ENCODE measurements around the gene ABHD2. TPM values are rescaled to one million over a fixed set of nuclear protein-coding genes. Genes with fewer than 3 reads are reported as not detected.

ABHD2 gene
- total and polyA plus RNA-seq, 9 of the 15 experiments (the other 6 are each of a cell fraction or from before 2014, with no cell fraction given): 16.9 to 99.8 (median 47.5) TPM

GRCh38 chr15:89205991-89206585 is 117.8 kb downstream of the ABHD2 start:
- no peak for FAIRE-seq
- POLR2A ChIA-PET: interaction anchor here (0.6 to 1.3 kb wide), 8 partner anchors 10 to 155 kb away, joined by 3 to 7 read pairs (median 3); no protein-coding TSS in a partner anchor
- TF ChIP-seq ZFP1 (CRISPR knock-in tag; IDR thresholded peaks at IDR 0.05): no peak
- no peak for TF ChIP-seq SAP30 (IDR thresholded peaks at IDR 0.05; ENCODE audit: borderline replicate concordance, insufficient read depth, low read depth, low read length, poor library complexity, severe bottlenecking)
- no peak for TF ChIP-seq RBM17 (IDR thresholded peaks at IDR 0.05; ENCODE audit: borderline replicate concordance, low read depth, low read length)
- TF ChIP-seq ARHGAP35 (IDR thresholded peaks at IDR 0.05; ENCODE audit: partially characterized antibody): no peak
- no peak for TF ChIP-seq PRPF4 (IDR thresholded peaks at IDR 0.05; ENCODE audit: insufficient read depth, low read depth, low read length, poor library complexity, severe bottlenecking)
- no peak for TF ChIP-seq KLF16 (IDR thresholded peaks at IDR 0.05)
- TF ChIP-seq SREBF1 (IDR thresholded peaks at IDR 0.05; ENCODE audit: borderline replicate concordance, low read depth, low read length): no peak
- no peak for TF ChIP-seq NCOA2 (IDR thresholded peaks at IDR 0.05; ENCODE audit: partially characterized antibody in 2 of 2)
- TF ChIP-seq RERE (CRISPR knock-in tag; IDR thresholded peaks at IDR 0.05; ENCODE audit: borderline replicate concordance): no peak
- TF ChIP-seq HMBOX1 (IDR thresholded peaks at IDR 0.05): no peak
- TF ChIP-seq NFIC (IDR thresholded peaks at IDR 0.05): no peak
- TF ChIP-seq U2AF2 (optimal IDR thresholded peaks at IDR 0.05; ENCODE audit: low read depth, low read length): no peak
- Histone ChIP-seq H3K27me3 (ENCODE audit: control insufficient read depth in 2 of 2, insufficient read depth in 2 of 2, low read length in 2 of 2) (peaks cover 4 to 7% of the 10 kb centered on the region in 2 experiments; a peak in 4 of 5 replicates), H3K79me2 (ENCODE audit: control insufficient read depth, insufficient read depth, low read length) (no peaks in the 10 kb centered on the region), H3K27ac (ENCODE audit: extremely low read depth, low read depth, low read length) (no peak overlapping the region), H3K36me3 (ENCODE audit: control insufficient read depth, insufficient read depth, low read length) (no peaks in the 10 kb centered on the region), H3K4me3 (no peak overlapping the region), H3K4me1 (replicated peaks in 1 of 2; ENCODE audit: control insufficient read depth in 2 of 2, insufficient read depth in 2 of 2, low read length in 2 of 2) (peaks cover 0 to 10% of the 10 kb centered on the region in 2 experiments; a peak in 2 of 5 replicates), H3K9me3 (replicated peaks; ENCODE audit: control insufficient read depth, insufficient read depth, low read depth, low read length) (no peaks in the 10 kb centered on the region), H3K4me2 (ENCODE audit: insufficient read depth, low read length) (no peak overlapping the region), H2AFZ (ENCODE audit: low read depth, low read length) (no peak overlapping the region), H3K9ac (ENCODE audit: insufficient read depth in 1 of 2, low read depth in 2 of 2, low read length in 2 of 2) (no peak overlapping the region), H3K9me1 (ENCODE audit: control insufficient read depth, insufficient read depth, low read length) (no peaks in the 10 kb centered on the region), H4K20me1 (replicated peaks; ENCODE audit: control insufficient read depth, insufficient read depth, low read length) (no peaks in the 10 kb centered on the region)
- CTCF ChIA-PET (ENCODE audit: low intra/inter-chr PET ratio): interaction anchor here (0.6 to 3.2 kb wide), 4 partner anchors 38 to 233 kb away, joined by 3 to 17 read pairs (median 6); partner anchors contain the start of gene FANCI
- BruUV-seq (replicated peaks): no TSS peak
- DNase-seq (ENCODE audit: extremely low read depth in 1 of 4, low spot score in 3 of 4): no peak
- ATAC-seq: no peak
- 24% methylated on average over 13 of the region's 14 CpGs for WGBS (ENCODE audit: insufficient coverage, low coverage, missing lambda C conversion rate)
- in situ Hi-C loops (cut with MboI) (no loop called here), intact Hi-C loops (cut with micrococcal nuclease) (loop anchor here (5.0 kb wide), 1 partner anchor 101 kb away; no protein-coding TSS in a partner anchor)
